BLaER1 treated with 17β-estradiol and CSF1 and Interleukin-3, amounts not matched to agents 10 nM and 100 nM (cell line): ENCODE measurements around the gene TCF7L2.

Experiments
- H3K27ac ChIP-seq, 11 experiments: shearing (Covaris generic); formaldehyde crosslinking; 2 replicates each; pipeline ENCODE4 v1.8.1; 2022
- H3K27me3 ChIP-seq, 11 experiments: shearing (Covaris generic); formaldehyde crosslinking; 2 replicates each; pipeline ENCODE4 v1.8.1; 2022
- H3K36me3 ChIP-seq, 11 experiments: shearing (Covaris generic); formaldehyde crosslinking; 2 replicates each; pipeline ENCODE4 v1.8.1; 2022
- H3K4me1 ChIP-seq, 10 experiments: shearing (Covaris generic); formaldehyde crosslinking; 2 replicates each; pipeline ENCODE4 v1.8.1; 2022
- H3K4me2 ChIP-seq, 11 experiments: shearing (Covaris generic); formaldehyde crosslinking; 2 replicates each; pipeline ENCODE4 v1.8.1; 2022
- H3K4me3 ChIP-seq, 10 experiments: shearing (Covaris generic); formaldehyde crosslinking; 2 replicates each; pipeline ENCODE4 v1.8.1; 2022
- H3K9ac ChIP-seq, 11 experiments: shearing (Covaris generic); formaldehyde crosslinking; 2 replicates each; pipeline ENCODE4 v1.8.1; 2022
- H3K9me3 ChIP-seq, 11 experiments: shearing (Covaris generic); formaldehyde crosslinking; replicated peaks in 1 of 11; 2 replicates each; pipeline ENCODE4 v1.8.1; 2022
- H4K20me1 ChIP-seq, 11 experiments: shearing (Covaris generic); formaldehyde crosslinking; 2 replicates each; pipeline ENCODE4 v1.8.1; 2022
- Cebpa-rat ChIP-seq, 11 experiments: shearing (Covaris generic); IDR thresholded peaks; 2 replicates each; pipeline ENCODE4 v1.8.1; 2022

Gene TCF7L2

GRCh38 chr10:113002449-113002777, 52.4 kb downstream of the TCF7L2 start:
- Histone ChIP-seq H3K27me3 (peaks cover 0 to 44% (median 0%) of the 10 kb centered on the region in 11 experiments; a peak in 4 of 22 replicates), H4K20me1 (peaks cover 98 to 100% (median 100%) of the 10 kb centered on the region in 11 experiments), H3K27ac (0 out of 22 replicates have a peak overlapping the region, but pooled peaks of 1 of the 11 experiments have one; percentile 17)

GRCh38 chr10:113003052-113003451, 53.0 kb downstream of the TCF7L2 start:
- no peak for TF ChIP-seq Cebpa-rat (IDR thresholded peaks at IDR 0.05)
- no peak overlapping the region for H3K4me3 ChIP-seq
- peaks cover 0 to 44% (median 0%) of the 10 kb centered on the region in 11 experiments; a peak in 4 of 22 replicates for H3K27me3 ChIP-seq
- peaks cover 10 to 56% (median 24%) of the 10 kb centered on the region in 11 experiments; a peak in 16 of 22 replicates for H3K36me3 ChIP-seq
- no peaks in the 10 kb centered on the region for H3K9me3 ChIP-seq
- peaks cover 98 to 100% (median 100%) of the 10 kb centered on the region in 11 experiments for H4K20me1 ChIP-seq
- no peak overlapping the region for H3K9ac ChIP-seq
- H3K4me1 ChIP-seq, result peaks cover 46 to 87% (median 69%) of the 10 kb centered on the region in 10 experiments
- H3K4me2 ChIP-seq, result peak overlapping the region; percentile 64 to 86 (median 74)
- no peak overlapping the region for H3K27ac ChIP-seq

More at GRCh38 chr10:113002449-113002777, 52.4 kb downstream of the TCF7L2 start:
- no peak for TF ChIP-seq Cebpa-rat (IDR thresholded peaks at IDR 0.05)
- 0 out of 20 replicates have a peak overlapping the region, but pooled peaks of 1 of the 10 experiments have one; percentile 11 for H3K4me3 ChIP-seq
- peak overlapping the region in 4 of 11 experiments; percentile 21 to 43 (median 28); a peak in 3 of 22 replicates for H3K9ac ChIP-seq
- peaks cover 40 to 81% (median 63%) of the 10 kb centered on the region in 10 experiments for H3K4me1 ChIP-seq
- H3K36me3 ChIP-seq, result peaks cover 10 to 57% (median 25%) of the 10 kb centered on the region in 11 experiments; a peak in 15 of 22 replicates
- H3K4me2 ChIP-seq, result peak overlapping the region; percentile 64 to 86 (median 74)
- H3K9me3 ChIP-seq, result no peaks in the 10 kb centered on the region

GRCh38 chr10:113004069-113004618, 54.1 kb downstream of the TCF7L2 start:
- Histone ChIP-seq H3K4me1 (peaks cover 50 to 88% (median 71%) of the 10 kb centered on the region in 10 experiments), H3K36me3 (peaks cover 12 to 61% (median 33%) of the 10 kb centered on the region in 11 experiments; a peak in 20 of 22 replicates), H3K4me2 (peak overlapping the region in 8 of 11 experiments; percentile 0 to 86 (median 70); a peak in 8 of 22 replicates), H3K9me3 (peaks cover 0 to 4% (median 0%) of the 10 kb centered on the region in 11 experiments; a peak in 6 of 22 replicates), H4K20me1 (peaks cover 99 to 100% (median 100%) of the 10 kb centered on the region in 11 experiments), H3K27ac (no peak overlapping the region), H3K27me3 (peaks cover 0 to 44% (median 0%) of the 10 kb centered on the region in 11 experiments; a peak in 4 of 22 replicates), H3K9ac (no peak overlapping the region), H3K4me3 (no peak overlapping the region)
- TF ChIP-seq Cebpa-rat (IDR thresholded peaks at IDR 0.05), result no peak

- no peak; a peak in 1 of 22 replicates for TF ChIP-seq Cebpa-rat (IDR thresholded peaks at IDR 0.05)
- Histone ChIP-seq H3K27ac (no peak overlapping the region), H3K4me3 (no peak overlapping the region), H3K36me3 (peaks cover 24 to 62% (median 45%) of the 10 kb centered on the region in 11 experiments; a peak in 21 of 22 replicates), H3K4me2 (peak overlapping the region in 9 of 11 experiments; percentile 1 to 58 (median 34); a peak in 15 of 22 replicates), H3K9ac (no peak overlapping the region), H3K9me3 (peaks cover 0 to 15% (median 9%) of the 10 kb centered on the region in 11 experiments; a peak in 12 of 22 replicates), H4K20me1 (peaks cover 90 to 100% (median 100%) of the 10 kb centered on the region in 11 experiments), H3K4me1 (peaks cover 50 to 84% (median 68%) of the 10 kb centered on the region in 10 experiments), H3K27me3 (peaks cover 0 to 39% (median 0%) of the 10 kb centered on the region in 11 experiments; a peak in 4 of 22 replicates)
Observed at GRCh38 chr10:113005380-113005779, 55.3 kb downstream of the TCF7L2 start.

- TF ChIP-seq Cebpa-rat (IDR thresholded peaks at IDR 0.05), result no peak
- Histone ChIP-seq H3K4me3 (no peak overlapping the region), H3K27ac (no peak overlapping the region), H3K4me1 (peaks cover 39 to 70% (median 64%) of the 10 kb centered on the region in 10 experiments), H3K4me2 (peak overlapping the region; percentile 56 to 82 (median 76); a peak in 18 of 22 replicates), H3K36me3 (peaks cover 28 to 68% (median 47%) of the 10 kb centered on the region in 11 experiments; a peak in 21 of 22 replicates), H3K9me3 (peaks cover 0 to 27% (median 11%) of the 10 kb centered on the region in 11 experiments; a peak in 12 of 22 replicates), H3K9ac (no peak overlapping the region; a peak in 1 of 22 replicates), H3K27me3 (peaks cover 0 to 36% (median 0%) of the 10 kb centered on the region in 11 experiments; a peak in 4 of 22 replicates), H4K20me1 (peaks cover 84 to 100% (median 99%) of the 10 kb centered on the region in 11 experiments)
Observed at GRCh38 chr10:113006656-113007342, 56.8 kb downstream of the TCF7L2 start.

GRCh38 chr10:113007343-113007771, 57.3 kb downstream of the TCF7L2 start:
- peaks cover 28 to 68% (median 51%) of the 10 kb centered on the region in 11 experiments; a peak in 21 of 22 replicates for H3K36me3 ChIP-seq
- H3K4me2 ChIP-seq, result peak overlapping the region; percentile 56 to 82 (median 76)
- peaks cover 33 to 67% (median 58%) of the 10 kb centered on the region in 10 experiments for H3K4me1 ChIP-seq
- H3K4me3 ChIP-seq, result peak overlapping the region in 1 of 10 experiments; percentile 17; a peak in 2 of 20 replicates
- TF ChIP-seq Cebpa-rat (IDR thresholded peaks at IDR 0.05), result no peak
- H4K20me1 ChIP-seq, result peaks cover 84 to 100% (median 99%) of the 10 kb centered on the region in 11 experiments
- H3K27me3 ChIP-seq, result peaks cover 0 to 36% (median 0%) of the 10 kb centered on the region in 11 experiments; a peak in 4 of 22 replicates
- H3K27ac ChIP-seq, result 0 out of 22 replicates have a peak overlapping the region, but pooled peaks of 1 of the 11 experiments have one; percentile 42
- H3K9ac ChIP-seq, result peak overlapping the region in 3 of 11 experiments; percentile 36 to 44 (median 39); a peak in 3 of 22 replicates
- H3K9me3 ChIP-seq, result peaks cover 0 to 27% (median 11%) of the 10 kb centered on the region in 11 experiments; a peak in 12 of 22 replicates

GRCh38 chr10:113007821-113008220, 57.8 kb downstream of the TCF7L2 start:
- H3K4me2 ChIP-seq, result peak overlapping the region; percentile 56 to 82 (median 76)
- H3K9me3 ChIP-seq, result peaks cover 0 to 27% (median 11%) of the 10 kb centered on the region in 11 experiments; a peak in 12 of 22 replicates
- H3K27ac ChIP-seq, result 0 out of 22 replicates have a peak overlapping the region, but pooled peaks of 1 of the 11 experiments have one; percentile 42
- peaks cover 84 to 100% (median 99%) of the 10 kb centered on the region in 11 experiments for H4K20me1 ChIP-seq
- H3K4me1 ChIP-seq, result peaks cover 29 to 64% (median 54%) of the 10 kb centered on the region in 10 experiments
- no peak for TF ChIP-seq Cebpa-rat (IDR thresholded peaks at IDR 0.05)
- H3K9ac ChIP-seq, result peak overlapping the region in 3 of 11 experiments; percentile 36 to 44 (median 39); a peak in 3 of 22 replicates
- H3K27me3 ChIP-seq, result peaks cover 0 to 36% (median 0%) of the 10 kb centered on the region in 11 experiments; a peak in 4 of 22 replicates
- H3K4me3 ChIP-seq, result peak overlapping the region in 1 of 10 experiments; percentile 17; a peak in 2 of 20 replicates
- peaks cover 28 to 69% (median 51%) of the 10 kb centered on the region in 11 experiments; a peak in 21 of 22 replicates for H3K36me3 ChIP-seq
